ENCODE data around the gene EXOC3L2.
"Not testable (repeated sequence)": the region's sequence is repeated elsewhere in the genome, so short reads cannot be mapped to it uniquely, and the experiment has no call there.

EXOC3L2 gene

GRCh38 chr19:45255611-45256157, 10.5 kb upstream of the EXOC3L2 start:
- DNase-seq (ENCODE audit: low read depth) = no peak

- no peak for DNase-seq (ENCODE audit: low read depth)
Measured at GRCh38 chr19:45254044-45254531, 8.9 kb upstream of the EXOC3L2 start.

GRCh38 chr19:45253396-45254027, 8.3 kb upstream of the EXOC3L2 start:
- no peak for DNase-seq (ENCODE audit: low read depth)

GRCh38 chr19:45251452-45252354, 6.5 kb upstream of the EXOC3L2 start:
- no peak for DNase-seq (ENCODE audit: low read depth)

- peak; percentile 14 for DNase-seq (ENCODE audit: low read depth)
Measured at GRCh38 chr19:45250832-45251451, 5.7 kb upstream of the EXOC3L2 start, which contains the start of gene MARK4. MARK4 (plus strand) TSS chr19:45251271; CDS start chr19:45251589, 318 bp downstream.

- DNase-seq (ENCODE audit: low read depth) = no peak
Measured at GRCh38 chr19:45250216-45250831, 5.1 kb upstream of the EXOC3L2 start.

GRCh38 chr19:45249261-45250033, 4.2 kb upstream of the EXOC3L2 start:
- DNase-seq (ENCODE audit: low read depth) = no peak

- DNase-seq (ENCODE audit: low read depth) = no peak
Measured at GRCh38 chr19:45247136-45247535, 1.9 kb upstream of the EXOC3L2 start.

- no peak for DNase-seq (ENCODE audit: low read depth)
Measured at GRCh38 chr19:45245826-45246225, 619 bp upstream of the EXOC3L2 start.

GRCh38 chr19:45244133-45244794, 943 bp downstream of the EXOC3L2 start:
- no peak for DNase-seq (ENCODE audit: low read depth)

GRCh38 chr19:45243144-45243732, 2.0 kb downstream of the EXOC3L2 start:
- no peak for DNase-seq (ENCODE audit: low read depth)

GRCh38 chr19:45238556-45238955, 6.7 kb downstream of the EXOC3L2 start:
- DNase-seq (ENCODE audit: low read depth) = no peak

GRCh38 chr19:45235485-45235884, 9.7 kb downstream of the EXOC3L2 start:
- no peak for DNase-seq (ENCODE audit: low read depth)

- no peak for DNase-seq (ENCODE audit: low read depth)
Measured at GRCh38 chr19:45234089-45234869, 10.9 kb downstream of the EXOC3L2 start.

GRCh38 chr19:45231891-45232290, 13.3 kb downstream of the EXOC3L2 start:
- DNase-seq (ENCODE audit: low read depth) = no peak

GRCh38 chr19:45229056-45229455, 16.2 kb downstream of the EXOC3L2 start:
- DNase-seq (ENCODE audit: low read depth) = not testable (repeated sequence)

- DNase-seq (ENCODE audit: low read depth) = no peak
Measured at GRCh38 chr19:45224645-45225044, 20.6 kb downstream of the EXOC3L2 start.

GRCh38 chr19:45223879-45224278, 21.3 kb downstream of the EXOC3L2 start:
- no peak for DNase-seq (ENCODE audit: low read depth)

- no peak for DNase-seq (ENCODE audit: low read depth)
Measured at GRCh38 chr19:45222724-45223123, 22.5 kb downstream of the EXOC3L2 start.
